HG02840 (cell line): Measurements from ENCODE around the gene TOMM7.
A peak's percentile ranks its signal among the peaks of the same experiment; 100 is the strongest.
"Not testable (repeated sequence)": the region's sequence is repeated elsewhere in the genome, so short reads cannot be mapped to it uniquely, and the experiment has no call there.

Source experiments
- ATAC-seq: cut with Tn5 transposase; IDR thresholded peaks from one replicate; pipeline ENCODE4 v1.9.1; 2021; ENCODE audit warnings: mild to moderate bottlenecking, moderate library complexity, moderate number of reproducible peaks; ENCODE audit not compliant: unreplicated experiment, low FRiP score

Gene TOMM7

DNA sequence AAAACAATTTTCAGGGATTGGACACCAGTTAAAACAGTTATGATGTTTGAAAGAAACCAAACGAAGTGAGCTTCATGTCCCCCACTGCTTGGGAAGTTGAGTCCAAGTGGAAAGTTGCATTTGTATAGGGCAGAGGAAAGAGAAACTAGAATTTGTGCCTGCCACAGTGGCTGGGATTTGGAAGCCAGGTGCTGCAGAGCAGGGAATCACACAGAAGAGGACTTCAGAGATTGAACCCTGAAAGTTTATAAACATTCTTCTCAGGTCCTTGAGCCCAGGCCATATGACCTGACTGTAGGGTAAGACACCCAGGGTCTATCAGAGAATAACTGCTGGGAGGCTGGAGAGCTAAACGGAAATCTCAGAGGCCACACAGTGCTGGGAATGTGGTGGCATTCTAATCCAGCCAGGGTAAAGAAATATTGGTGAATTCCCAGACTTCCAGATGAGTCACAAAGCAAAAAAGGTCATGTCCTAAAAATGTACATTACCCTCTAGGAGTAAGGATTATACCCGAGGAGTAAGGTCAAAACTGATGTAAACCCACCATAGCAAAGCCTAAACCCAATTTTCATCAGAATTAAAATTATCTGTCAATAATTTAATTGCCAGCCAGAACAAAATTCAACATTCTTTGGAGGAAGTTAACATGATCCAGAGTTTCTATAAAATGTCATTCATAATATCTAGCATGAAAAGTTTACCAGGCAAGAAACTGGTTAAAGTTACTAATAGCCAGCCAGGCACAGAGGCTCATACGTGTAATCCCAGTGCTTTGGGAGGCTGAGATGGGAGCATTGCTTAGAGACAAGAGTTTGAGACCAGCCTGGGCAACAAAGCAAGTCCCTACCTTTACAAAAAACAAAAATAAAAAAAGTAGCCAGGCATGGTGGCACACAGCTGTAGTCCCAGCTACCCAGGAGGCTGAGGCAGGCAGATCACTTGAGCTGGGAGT is 31.2 kb downstream of the TOMM7 start:
- no peak for ATAC-seq

DNA sequence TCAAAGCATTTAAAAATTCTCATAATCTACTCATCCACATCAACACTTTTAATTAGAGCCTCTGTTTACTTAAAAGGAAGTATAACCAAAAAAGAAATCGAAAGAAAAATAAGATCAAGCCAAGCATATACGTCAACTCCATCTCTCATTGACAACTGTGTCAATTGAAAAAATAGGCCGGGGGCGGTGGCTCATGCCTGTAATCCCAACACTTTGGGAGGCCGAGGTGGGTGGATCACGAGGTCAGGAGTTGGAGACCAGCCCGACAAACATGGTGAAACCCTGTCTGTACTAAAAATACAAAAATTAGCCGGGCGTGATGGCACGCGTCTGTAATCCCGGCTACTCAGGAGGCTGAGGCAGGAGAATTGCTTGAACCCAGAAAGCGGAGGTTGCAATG is 32.0 kb downstream of the TOMM7 start:
- not testable (repeated sequence) for ATAC-seq

DNA sequence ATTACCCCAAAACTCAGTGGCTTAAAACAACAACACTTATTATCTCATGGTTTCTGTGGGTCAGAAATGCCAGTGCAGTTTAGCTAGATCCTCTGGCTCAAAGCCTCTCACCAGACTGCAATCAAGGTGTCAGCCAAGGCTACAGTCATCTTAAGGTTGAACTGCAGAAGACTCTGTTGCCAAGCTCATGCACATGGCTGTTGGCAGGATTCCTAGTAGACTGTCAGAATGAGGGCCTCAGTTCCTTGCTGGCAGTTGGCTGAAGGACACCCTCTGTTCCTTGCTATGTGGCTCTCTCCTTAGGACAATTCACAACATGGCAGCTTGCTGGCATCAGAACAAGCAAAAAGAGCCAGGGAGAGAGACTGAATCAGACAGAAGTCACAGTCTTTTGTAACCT is 34.7 kb downstream of the TOMM7 start:
- no peak for ATAC-seq

DNA sequence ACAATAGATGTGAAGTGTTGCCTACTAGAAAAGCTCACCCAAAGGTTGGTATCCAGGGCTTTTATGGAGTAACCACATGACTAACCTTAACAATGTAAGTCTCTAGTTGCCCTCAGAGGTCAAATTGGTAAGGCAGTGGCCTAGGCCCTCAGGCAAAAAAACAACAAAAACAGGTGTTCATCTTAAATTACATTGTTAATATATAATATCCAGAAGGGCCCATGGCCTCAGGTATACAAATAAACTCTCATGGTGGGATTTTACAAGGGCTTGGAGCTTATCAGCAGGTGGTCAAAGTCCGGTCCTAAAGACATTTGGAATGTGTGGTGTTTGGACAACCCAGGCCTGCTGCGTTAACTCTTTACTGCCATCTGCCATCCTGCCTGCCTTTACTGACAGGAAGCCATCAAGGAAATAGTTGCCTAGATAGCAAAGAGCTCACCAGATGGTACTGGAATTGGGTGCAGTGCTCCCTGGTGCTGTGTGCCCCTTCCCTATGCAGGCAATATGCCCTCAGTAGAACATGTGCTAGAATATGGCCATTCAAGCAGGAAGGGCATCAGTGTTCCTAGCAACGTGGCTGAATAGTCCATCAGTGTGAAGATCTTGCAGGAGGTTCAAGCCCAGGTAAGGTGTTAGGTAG is 36.2 kb downstream of the TOMM7 start:
- no peak for ATAC-seq

DNA sequence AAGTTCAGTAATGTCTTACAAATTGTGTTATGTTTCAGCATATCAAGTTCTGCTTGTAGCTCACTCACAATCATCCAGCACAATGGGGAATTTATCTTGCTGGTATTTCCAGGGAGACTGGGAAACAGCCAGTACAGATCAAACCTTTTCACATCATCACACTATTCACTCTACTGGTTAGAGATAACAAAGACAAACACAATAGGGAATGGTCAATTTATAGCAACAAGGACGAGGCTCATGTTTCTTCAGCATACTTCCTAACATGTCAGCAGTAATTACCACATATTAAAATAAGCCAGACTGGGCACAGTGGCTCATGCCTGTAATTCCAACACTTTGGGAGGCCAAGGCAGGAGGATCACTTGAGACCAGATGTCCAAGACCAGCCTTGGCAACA is 38.3 kb downstream of the TOMM7 start:
- ATAC-seq: no peak

DNA sequence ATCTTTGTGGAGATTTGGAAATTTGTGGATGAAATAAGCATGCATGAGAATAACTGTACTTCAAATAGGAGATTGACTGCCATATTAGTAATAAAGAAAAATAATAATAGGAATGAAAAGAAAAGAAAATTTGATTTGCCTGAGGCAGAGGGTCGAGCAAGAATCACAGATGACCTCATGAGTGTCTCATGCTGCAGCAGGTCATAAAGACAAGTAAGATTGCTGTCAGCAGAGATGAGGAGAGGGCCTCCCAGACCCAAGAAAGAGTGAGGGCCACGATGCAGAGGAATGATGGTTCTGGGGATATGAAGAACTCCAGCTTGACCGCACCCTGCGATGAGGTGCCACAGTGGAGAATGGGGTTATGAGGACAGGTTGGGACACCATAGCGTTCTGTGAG is 39.2 kb downstream of the TOMM7 start:
- ATAC-seq: no peak

DNA sequence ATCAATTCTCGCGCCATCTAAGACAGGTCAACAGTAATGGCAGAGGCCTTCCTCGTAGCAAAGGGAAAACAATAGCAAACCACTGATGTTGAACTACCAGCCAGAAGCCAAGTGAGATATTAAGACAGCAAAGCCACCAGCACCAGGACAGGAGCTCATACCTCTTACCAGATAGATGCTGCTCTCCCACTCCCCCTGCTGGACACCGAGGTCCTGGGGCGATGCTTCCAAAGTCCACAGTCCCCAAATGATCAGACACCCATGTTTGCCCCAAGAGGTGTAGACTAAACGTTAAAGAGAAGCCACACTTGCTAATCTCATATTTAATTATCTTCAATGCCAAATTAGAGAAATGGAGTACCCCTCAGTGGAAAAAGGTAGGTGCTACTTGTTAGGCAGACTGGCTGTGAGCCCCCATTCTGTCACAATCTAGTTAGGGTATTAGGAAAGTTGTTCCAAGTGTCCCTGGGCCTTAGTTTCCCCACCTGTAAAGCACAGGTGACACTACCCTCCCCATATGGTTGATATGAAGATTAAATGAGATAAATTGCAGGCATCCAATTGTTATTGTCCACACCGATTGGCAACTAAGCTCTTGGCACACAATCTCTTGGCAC is 39.9 kb downstream of the TOMM7 start:
- no peak for ATAC-seq

DNA sequence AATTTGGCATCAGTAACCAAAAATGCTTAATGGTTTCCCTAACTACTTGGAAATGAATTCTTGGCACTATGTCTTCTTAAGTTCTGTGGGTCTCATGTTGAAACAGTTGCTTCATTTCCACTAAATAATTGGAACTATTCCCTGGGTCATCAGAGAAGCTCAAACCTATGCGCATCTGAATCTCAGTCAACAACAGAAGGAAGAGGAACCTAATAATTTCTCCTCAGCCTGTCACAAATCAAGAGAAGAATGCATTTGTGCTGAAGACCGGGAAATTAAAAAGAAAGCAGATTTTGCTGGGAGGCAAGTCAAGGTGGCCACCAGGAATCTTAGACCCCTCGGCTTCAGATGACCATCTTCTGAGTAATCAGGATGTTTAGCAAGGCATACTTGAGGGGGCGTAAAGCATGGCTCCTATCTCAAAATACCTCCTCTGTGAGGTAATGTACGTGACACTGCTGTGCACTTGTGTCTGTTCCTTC is 41.4 kb downstream of the TOMM7 start:
- no peak for ATAC-seq

DNA sequence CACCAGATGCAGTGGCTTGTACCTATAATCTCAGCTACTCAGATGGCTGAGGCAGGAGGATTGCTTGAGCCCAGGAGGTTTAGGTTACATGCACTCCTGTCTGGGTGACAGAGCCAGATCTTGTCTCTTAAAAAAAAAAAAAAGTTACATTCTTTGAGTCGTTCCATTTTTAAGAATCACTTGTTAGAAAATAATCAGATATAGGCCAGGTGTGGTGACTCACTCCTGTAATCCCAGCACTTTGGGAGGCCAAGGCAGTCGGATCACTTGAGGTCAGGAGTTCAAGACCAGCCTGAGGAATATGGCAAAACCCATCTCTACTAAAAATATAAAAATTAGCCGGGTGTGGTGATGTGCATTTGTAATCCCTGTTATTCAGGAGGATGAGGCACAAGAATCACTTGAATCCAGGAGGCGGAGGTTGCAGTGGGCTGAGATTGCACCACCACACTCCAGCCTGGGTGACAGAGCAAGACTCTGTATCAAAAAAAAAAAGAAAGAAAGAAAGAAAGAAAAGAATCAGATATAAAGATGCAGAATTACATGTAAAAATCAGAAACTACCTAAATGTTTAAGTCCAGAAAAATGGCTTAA is 42.8 kb downstream of the TOMM7 start:
- ATAC-seq: not testable (repeated sequence)

DNA sequence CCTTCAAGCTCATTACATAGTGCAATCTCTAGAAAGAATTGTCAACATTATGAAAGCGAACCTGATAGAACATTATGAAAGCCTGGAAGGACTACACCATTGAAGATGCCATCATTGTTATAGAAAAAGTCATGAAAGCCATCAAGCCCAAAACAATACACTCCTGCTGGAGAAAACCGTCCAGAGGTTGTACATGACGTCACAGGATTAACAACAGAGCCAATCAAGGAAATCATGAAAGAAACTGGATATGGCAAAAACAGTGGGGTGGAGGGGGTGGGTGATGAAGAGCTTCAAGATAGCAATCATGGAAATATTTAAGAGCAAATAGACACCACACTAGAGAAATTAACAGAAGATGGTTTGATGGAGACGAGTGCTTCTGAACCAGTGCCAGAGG is 45.7 kb downstream of the TOMM7 start:
- ATAC-seq: no peak

DNA sequence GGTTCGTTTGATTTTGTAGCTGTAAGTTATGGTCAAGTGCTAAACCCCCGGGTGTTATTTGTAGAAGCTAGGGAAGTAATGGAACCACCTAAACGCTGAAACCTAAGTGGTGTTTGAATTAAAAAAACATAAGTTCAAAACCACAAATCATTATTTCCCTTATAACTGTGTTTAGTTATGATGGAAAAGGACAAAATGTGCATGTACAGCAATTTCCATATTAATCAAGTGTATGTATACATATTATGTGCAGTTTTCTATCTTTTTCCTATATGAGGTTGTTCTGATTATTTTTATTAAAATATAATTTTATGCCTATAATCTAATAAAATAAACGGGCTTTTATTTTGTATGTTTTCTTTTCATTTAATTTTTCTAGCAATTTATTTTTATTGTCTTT is 49.8 kb downstream of the TOMM7 start:
- ATAC-seq: no peak

DNA sequence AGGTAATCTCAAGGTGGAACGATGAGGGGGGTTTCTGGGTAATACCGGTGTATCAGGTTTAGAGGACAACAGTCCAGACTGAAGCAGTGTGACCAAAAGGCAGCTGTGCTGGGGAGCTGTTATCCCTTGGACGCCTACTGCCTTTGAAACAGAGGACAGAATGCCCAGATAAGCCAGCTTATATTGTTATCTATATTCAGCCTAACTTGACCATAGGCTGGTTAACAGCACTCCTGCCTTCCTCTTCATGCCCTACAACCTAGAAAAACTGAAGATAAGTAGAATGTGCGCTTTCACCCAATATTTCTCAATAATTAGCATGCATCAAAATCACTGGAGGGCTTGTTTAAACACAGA is 50.8 kb downstream of the TOMM7 start:
- no peak for ATAC-seq

DNA sequence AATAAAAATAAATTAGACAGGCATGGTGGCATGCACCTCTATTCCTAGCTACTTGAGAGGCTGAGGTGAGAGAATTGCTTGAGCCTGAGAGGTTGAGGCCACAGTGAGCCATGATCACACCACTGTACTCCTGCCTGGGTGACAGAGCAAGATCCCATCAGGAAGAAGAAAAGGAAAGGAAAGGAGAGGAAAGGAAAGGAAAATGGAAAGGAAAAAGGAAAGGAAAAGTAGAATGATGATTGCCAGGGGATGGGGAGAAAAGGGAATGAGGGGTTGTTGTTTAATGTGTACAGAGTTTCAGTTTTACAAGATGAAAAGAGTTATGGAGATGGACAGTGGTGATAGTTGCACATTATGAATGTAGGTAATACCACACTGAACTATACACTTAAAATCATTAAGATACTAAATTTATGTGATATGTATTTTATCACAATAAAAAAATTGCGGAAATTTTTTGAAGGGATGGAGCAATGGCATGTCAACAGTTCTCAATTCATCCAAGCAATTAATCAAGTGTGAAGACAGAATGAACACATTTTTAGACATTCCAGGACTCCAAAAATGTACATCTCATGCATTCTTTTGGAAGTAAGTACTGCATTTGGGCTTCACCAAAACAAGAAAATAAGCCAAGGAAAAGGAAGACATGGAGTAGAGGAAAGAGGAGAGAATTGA is 51.3 kb downstream of the TOMM7 start:
- ATAC-seq: no peak

DNA sequence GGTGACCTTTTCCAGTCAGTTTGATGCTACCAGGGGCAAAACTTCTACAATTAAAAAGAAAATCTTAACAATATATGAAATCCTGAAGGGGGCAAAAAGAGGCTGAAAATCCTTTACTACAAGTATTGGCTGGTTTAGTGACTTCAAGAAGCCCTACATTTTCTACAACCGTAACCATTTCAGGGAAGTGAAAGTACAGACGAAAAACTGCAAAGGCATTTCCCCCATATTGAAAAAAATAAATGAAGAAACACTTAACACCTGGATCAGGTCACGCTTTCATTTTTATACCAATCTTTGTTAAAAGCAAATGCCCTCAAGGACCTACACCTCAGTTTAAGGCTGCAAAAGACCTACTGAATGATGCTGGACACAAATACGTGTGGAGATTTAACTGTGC is 57.0 kb downstream of the TOMM7 start:
- peak; percentile 73 for ATAC-seq
